Right lobe of liver (tissue), 4 donors: ENCODE measurements around the gene IL5.

ENCODE experiments used
- CTCF ChIP-seq, 4 donors: fragments of 200-600 bp in 3 of 4; fragments of 450-650 bp in 1 of 4; IDR thresholded peaks; one replicate each; pipeline versions ENCODE4 v1.5.1 to v1.8.0; 2016 to 2022; ENCODE audit warnings: antibody characterized with exemption in 4 of 4, mild to moderate bottlenecking in 2 of 4
- POLR2A ChIP-seq: fragments of 450-650 bp; IDR thresholded peaks from one replicate; pipeline ENCODE4 v1.6.1; 2017; ENCODE audit warnings: antibody characterized with exemption, mild to moderate bottlenecking
- donor health status: DM: no; HTN: no; CAD: no.
- donor health status: DM: no; HTN: no; CAD: no.
- donor health status: DM: no; HTN: yes; CAD: no.

GRCh38 chr5:132498686-132499271 is 44.5 kb downstream of the IL5 start:
- TF ChIP-seq CTCF (IDR thresholded peaks at IDR 0.05) (no peak), POLR2A (no peak)
